ENCODE results near the gene WRAP73.

DNA sequence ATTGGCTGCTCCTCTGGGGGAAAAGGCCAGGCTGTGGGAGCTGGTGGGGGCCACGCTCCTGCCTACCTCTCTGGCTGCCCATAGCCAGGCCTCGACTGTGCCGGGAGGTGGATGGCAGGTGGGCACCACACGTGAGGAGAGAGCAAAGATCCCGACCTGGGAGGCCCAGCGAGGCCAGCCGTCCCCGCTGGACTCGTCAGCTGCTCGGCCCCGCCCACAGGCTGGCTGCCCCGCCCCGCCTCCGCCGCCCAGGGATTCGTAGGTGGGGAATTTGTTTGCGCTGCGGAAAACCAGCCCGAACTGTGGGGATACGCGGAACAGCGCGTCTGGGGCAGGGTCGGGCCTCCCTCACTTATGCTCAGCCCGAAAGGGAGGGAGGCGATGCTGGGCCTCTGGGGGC lies 34.1 kb upstream of the WRAP73 start:
- TF ChIP-seq POLR2A (IDR thresholded peaks at IDR 0.05) (no peak), POLR2AphosphoS5 (IDR thresholded peaks at IDR 0.05) (no peak), CTCF (IDR thresholded peaks at IDR 0.05) (no peak)
